ENCODE results near the gene C17orf114. TPM values are rescaled to one million over a fixed set of nuclear protein-coding genes. Genes with fewer than 3 reads are reported as not detected.

The C17orf114 gene

Other genes starting within 250 kb of the C17orf114 start
- gene MYBBP1A, start 246.9 kb downstream of the C17orf114 start, total RNA-seq = 64.8 and 76.2 TPM in 2 replicates
- not detected in 2 replicates for gene GGT6, start 241.8 kb downstream of the C17orf114 start, total RNA-seq
- not detected in 2 replicates for gene SMTNL2, start 217.8 kb downstream of the C17orf114 start, total RNA-seq
- not detected in 2 replicates for gene ALOX15, start 160.7 kb downstream of the C17orf114 start, total RNA-seq
- 16.0 and 27.6 TPM in 2 replicates for gene PELP1, start 98.2 kb downstream of the C17orf114 start, total RNA-seq
- 7.7 and 8.7 TPM in 2 replicates for gene ARRB2, start 91.7 kb downstream of the C17orf114 start, total RNA-seq
- gene MED11, start 70.9 kb downstream of the C17orf114 start, total RNA-seq = 9.4 and 12.5 TPM in 2 replicates
- gene ZMYND15, start 62.5 kb downstream of the C17orf114 start, total RNA-seq = 0.07 and 0.11 TPM in 2 replicates
- gene CXCL16, start 62.4 kb downstream of the C17orf114 start, total RNA-seq = 2.4 and 7.4 TPM in 2 replicates
- gene TM4SF5, start 30.4 kb downstream of the C17orf114 start, total RNA-seq = not detected in 2 replicates
- 0.32 and 0.40 TPM in 2 replicates for gene VMO1, start 16.0 kb downstream of the C17orf114 start, total RNA-seq
- not detected in 2 replicates for gene GLTPD2, start 13.4 kb downstream of the C17orf114 start, total RNA-seq
- 225 and 243 TPM in 2 replicates for gene PSMB6, start 6.2 kb downstream of the C17orf114 start, total RNA-seq
- 25.6 and 32.3 TPM in 2 replicates for gene PLD2, start 4.8 kb upstream of the C17orf114 start, total RNA-seq
- gene MINK1, start 31.0 kb upstream of the C17orf114 start, total RNA-seq = 26.2 and 30.8 TPM in 2 replicates
- 0.71 and 0.92 TPM in 2 replicates for gene C17orf107, start 97.2 kb upstream of the C17orf114 start, total RNA-seq
- 0.53 and 3.2 TPM in 2 replicates for gene CHRNE, start 100.8 kb upstream of the C17orf114 start, total RNA-seq
- gene GP1BA, start 129.9 kb upstream of the C17orf114 start, total RNA-seq = not detected in 2 replicates
- gene SLC25A11, start 137.7 kb upstream of the C17orf114 start, total RNA-seq = 61.6 and 71.2 TPM in 2 replicates
- 14.8 and 15.2 TPM in 2 replicates for gene RNF167, start 137.9 kb upstream of the C17orf114 start, total RNA-seq
- 518 and 651 TPM in 2 replicates for gene PFN1, start 146.2 kb upstream of the C17orf114 start, total RNA-seq
- 1.3 and 1.6 TPM in 2 replicates for gene ENO3, start 148.8 kb upstream of the C17orf114 start, total RNA-seq
- gene SPAG7, start 165.5 kb upstream of the C17orf114 start, total RNA-seq = 58.8 and 65.3 TPM in 2 replicates
- gene CAMTA2, start 185.3 kb upstream of the C17orf114 start, total RNA-seq = 4.3 and 4.5 TPM in 2 replicates
- gene INCA1, start 195.2 kb upstream of the C17orf114 start, total RNA-seq = 0.13 and 0.28 TPM in 2 replicates
- gene KIF1C, start 195.6 kb upstream of the C17orf114 start, total RNA-seq = 94.7 and 113 TPM in 2 replicates
- 0.07 TPM in 2 replicates for gene SLC52A1, start 233.1 kb upstream of the C17orf114 start, total RNA-seq

Measured in pulmonary artery endothelial cell (primary cell).